HG03045 (cell line): ENCODE data around the gene ELFN2.
"Not testable (repeated sequence)": the region's sequence is repeated elsewhere in the genome, so short reads cannot be mapped to it uniquely, and the experiment has no call there.

ENCODE experiments used
- ATAC-seq: cut with Tn5 transposase; IDR thresholded peaks from one replicate; pipeline ENCODE4 v1.9.1; 2021; ENCODE audit warnings: mild to moderate bottlenecking, moderate library complexity; ENCODE audit not compliant: unreplicated experiment

Gene ELFN2

GRCh38 chr22:37427135-37427710, at the start of gene ELFN2:
TSS of gene ELFN2 (minus strand) at chr22:37427479. CDS start at chr22:37375534, 51,945 bp downstream.
- no peak for ATAC-seq

GRCh38 chr22:37476389-37477329, 49.4 kb upstream of the ELFN2 start:
- no peak for ATAC-seq

- no peak for ATAC-seq
These were observed 47.3 kb upstream of the ELFN2 start for GRCh38 chr22:37474447-37475090.

- ATAC-seq: no peak
These were observed 46.2 kb upstream of the ELFN2 start for GRCh38 chr22:37473437-37473946.

GRCh38 chr22:37472418-37473006, 45.2 kb upstream of the ELFN2 start:
- ATAC-seq: no peak

- ATAC-seq: no peak
These were observed 44.6 kb upstream of the ELFN2 start for GRCh38 chr22:37471727-37472417.

GRCh38 chr22:37470087-37470445, 42.8 kb upstream of the ELFN2 start:
- ATAC-seq: no peak

- ATAC-seq: no peak
These were observed 42.3 kb upstream of the ELFN2 start for GRCh38 chr22:37469416-37470086.

- ATAC-seq: not testable (repeated sequence)
These were observed 41.0 kb upstream of the ELFN2 start for GRCh38 chr22:37468201-37468695.

- no peak for ATAC-seq
These were observed 40.2 kb upstream of the ELFN2 start for GRCh38 chr22:37467391-37467955.

GRCh38 chr22:37464181-37464580, 36.9 kb upstream of the ELFN2 start:
- no peak for ATAC-seq

GRCh38 chr22:37462983-37463382, 35.7 kb upstream of the ELFN2 start:
- no peak for ATAC-seq

GRCh38 chr22:37462436-37462835, 35.2 kb upstream of the ELFN2 start:
- ATAC-seq: no peak

GRCh38 chr22:37461961-37462360, 34.7 kb upstream of the ELFN2 start:
- no peak for ATAC-seq

GRCh38 chr22:37460684-37461083, 33.4 kb upstream of the ELFN2 start:
- ATAC-seq: no peak

GRCh38 chr22:37459206-37459605, 31.9 kb upstream of the ELFN2 start:
- no peak for ATAC-seq

GRCh38 chr22:37457093-37457893, 30.0 kb upstream of the ELFN2 start:
- ATAC-seq: peak; percentile 62

GRCh38 chr22:37456346-37456745, 29.1 kb upstream of the ELFN2 start:
- ATAC-seq: no peak

GRCh38 chr22:37455896-37456295, 28.6 kb upstream of the ELFN2 start:
- ATAC-seq: no peak
